ENCODE results near the gene ACSL6.

ACSL6 gene

GRCh38 chr5:132011622-132012343, at the start of gene ACSL6:
Gene ACSL6 (minus strand): TSS chr5:132011658. CDS start chr5:132011553, 105 bp downstream.
- DNase-seq: peak in 3 of 14 donors; percentile 28 to 58 (median 37)

- no peak for DNase-seq
Measured at GRCh38 chr5:132060501-132061161, 49.2 kb upstream of the ACSL6 start, which contains the start of gene IL3. Gene IL3 (plus strand): TSS chr5:132060655. CDS start chr5:132060707, 52 bp downstream.

GRCh38 chr5:132059696-132060500, 48.4 kb upstream of the ACSL6 start:
- no peak for DNase-seq

- peak in 1 of 14 donors; percentile 72 for DNase-seq
Measured at GRCh38 chr5:132059043-132059695, 47.7 kb upstream of the ACSL6 start.

GRCh38 chr5:132058646-132059042, 47.2 kb upstream of the ACSL6 start:
- no peak for DNase-seq

GRCh38 chr5:132057498-132058255, 46.2 kb upstream of the ACSL6 start:
- no peak for DNase-seq

- DNase-seq: no peak
Measured at GRCh38 chr5:132056610-132057497, 45.4 kb upstream of the ACSL6 start.

GRCh38 chr5:132055808-132056609, 44.6 kb upstream of the ACSL6 start:
- peak in 1 of 14 donors; percentile 64 for DNase-seq

GRCh38 chr5:132055441-132055807, 44.0 kb upstream of the ACSL6 start:
- no peak for DNase-seq

- DNase-seq: no peak
Measured at GRCh38 chr5:132054697-132055440, 43.4 kb upstream of the ACSL6 start.

GRCh38 chr5:132054031-132054696, 42.7 kb upstream of the ACSL6 start:
- DNase-seq: no peak

- DNase-seq: no peak
Measured at GRCh38 chr5:132053483-132053882, 42.0 kb upstream of the ACSL6 start.

- DNase-seq: no peak
Measured at GRCh38 chr5:132052520-132052919, 41.1 kb upstream of the ACSL6 start.

GRCh38 chr5:132050661-132051552, 39.4 kb upstream of the ACSL6 start:
- DNase-seq: no peak

GRCh38 chr5:132050136-132050535, 38.7 kb upstream of the ACSL6 start:
- peak in 6 of 14 donors; percentile 10 to 53 (median 30) for DNase-seq

GRCh38 chr5:132049559-132049958, 38.1 kb upstream of the ACSL6 start:
- DNase-seq: no peak

GRCh38 chr5:132049093-132049492, 37.6 kb upstream of the ACSL6 start:
- DNase-seq: no peak
